ENCODE data around the gene POMC.
"Not testable (repeated sequence)": the region's sequence is repeated elsewhere in the genome, so short reads cannot be mapped to it uniquely, and the experiment has no call there.

The POMC gene

DNA sequence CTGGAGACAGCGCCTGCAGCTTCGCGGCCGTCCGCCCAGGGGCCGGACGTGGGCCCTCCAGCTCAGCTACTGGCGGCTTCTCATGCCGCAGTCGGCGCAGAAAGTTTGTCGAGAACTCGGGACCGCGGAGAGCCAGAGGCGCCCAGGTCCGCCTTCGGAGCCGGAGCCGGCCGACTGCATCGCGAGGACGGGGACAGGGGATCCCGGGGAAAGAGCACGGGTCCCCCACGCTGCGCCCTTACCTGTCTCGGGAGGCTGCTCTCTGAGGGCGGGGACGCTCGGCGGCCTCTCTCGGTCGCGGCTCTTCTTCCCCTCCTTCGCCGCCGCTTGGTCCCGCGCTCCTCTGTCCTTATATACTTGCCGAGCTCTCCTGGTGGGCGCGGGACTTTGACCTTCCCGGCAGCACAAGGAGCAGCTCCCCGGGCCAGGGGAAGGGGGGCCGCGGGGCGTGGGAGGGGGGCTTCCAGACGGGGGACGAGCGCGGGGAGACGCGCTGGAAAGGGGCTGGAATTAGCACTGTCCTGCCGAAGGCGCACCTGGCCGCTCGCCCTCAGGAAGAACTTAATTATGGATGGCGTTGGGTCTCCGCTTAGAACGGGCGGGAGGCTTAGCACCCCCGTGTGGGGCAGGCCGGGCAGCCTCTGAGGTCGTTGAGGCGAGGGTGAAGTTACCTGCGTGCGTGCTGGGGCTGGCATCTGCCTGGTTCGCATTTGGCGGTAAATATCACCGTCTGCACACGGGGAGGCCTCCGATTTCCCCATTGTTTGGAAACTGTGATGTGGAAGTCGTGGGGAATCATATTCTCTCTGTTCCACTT lies at the start of gene POMC:
Gene POMC, minus strand, starts transcription at position 325 of the 817 bp plus-strand sequence. CDS start 3,808 bp downstream, outside the sequence.
- peak; percentile 37 for DNase-seq (ENCODE audit: low spot score)

DNA sequence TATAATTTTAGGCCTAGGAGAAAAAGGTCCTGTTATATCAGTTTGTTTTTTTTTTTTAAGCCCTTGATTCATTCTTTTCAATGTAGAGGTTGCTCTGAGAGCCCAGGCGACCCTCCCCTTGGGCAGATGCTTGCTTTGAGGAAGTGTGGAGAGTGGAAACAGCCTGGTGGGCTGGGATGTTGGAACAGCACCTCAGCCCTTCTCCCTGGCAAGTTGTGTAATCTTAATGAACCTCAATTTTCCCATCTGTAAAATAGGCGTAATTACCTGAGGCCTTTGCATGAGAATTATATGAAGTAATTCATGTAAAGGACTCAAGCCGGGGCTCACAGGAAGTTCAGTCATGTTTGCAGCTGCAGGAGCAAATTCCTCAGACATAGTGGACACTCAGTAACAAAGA lies 49.7 kb upstream of the POMC start:
- DNase-seq (ENCODE audit: low spot score) = no peak

DNA sequence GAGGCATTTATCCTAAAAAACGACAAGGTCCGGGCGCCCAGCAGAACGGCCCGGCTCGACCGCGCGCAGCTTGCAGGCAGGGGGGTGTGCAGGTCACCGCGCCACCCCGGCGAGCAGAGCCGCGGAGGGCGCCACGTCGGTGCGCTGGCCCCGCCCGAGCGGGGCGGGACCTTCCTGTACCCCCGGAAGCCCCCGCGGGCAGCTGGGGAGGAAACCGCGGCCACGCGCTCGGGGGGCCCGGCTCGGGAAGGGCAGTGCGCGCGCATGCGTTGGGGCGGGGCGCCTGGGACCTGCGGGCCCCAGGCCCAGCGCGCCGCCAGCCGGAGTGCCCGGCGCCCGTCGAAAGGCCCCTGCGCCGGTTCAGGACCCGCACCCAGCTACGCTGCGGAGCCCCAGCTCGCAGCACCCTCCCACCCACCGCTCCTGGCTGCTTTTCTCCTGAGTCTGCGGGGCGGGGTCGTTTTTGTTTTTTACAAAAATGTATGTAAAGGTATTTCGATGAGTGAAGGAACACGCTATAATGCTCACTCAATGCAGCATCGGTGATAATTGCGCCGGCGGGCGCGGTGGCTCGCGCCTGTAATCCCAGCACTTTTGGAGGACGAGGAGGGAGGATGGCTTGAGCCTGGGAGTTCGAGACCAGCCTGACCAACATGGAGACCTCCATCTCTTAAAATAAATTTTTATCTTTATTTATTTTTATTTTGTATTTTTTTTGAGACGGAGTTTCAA lies 47.7 kb upstream of the POMC start:
- no peak for DNase-seq (ENCODE audit: low spot score)

DNA sequence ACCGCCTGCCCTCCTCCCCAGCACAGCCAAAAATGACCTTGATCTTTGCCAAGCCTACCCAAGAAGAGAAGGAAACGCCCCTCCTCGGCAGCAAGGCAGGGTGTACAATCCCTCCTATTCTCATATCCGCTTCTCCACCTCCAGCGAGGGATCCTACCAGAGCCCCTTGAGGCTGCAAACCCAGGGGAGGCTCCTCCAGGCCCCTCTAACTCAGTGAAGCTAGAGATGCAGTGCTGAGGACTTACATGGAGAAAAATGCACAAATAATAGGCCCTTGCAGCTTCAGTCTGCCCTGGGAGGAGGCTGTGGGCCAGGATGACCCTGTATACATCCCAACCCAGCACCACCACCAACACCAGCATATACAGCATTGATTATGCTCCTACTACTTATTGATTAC lies 46.9 kb upstream of the POMC start:
- no peak for DNase-seq (ENCODE audit: low spot score)

DNA sequence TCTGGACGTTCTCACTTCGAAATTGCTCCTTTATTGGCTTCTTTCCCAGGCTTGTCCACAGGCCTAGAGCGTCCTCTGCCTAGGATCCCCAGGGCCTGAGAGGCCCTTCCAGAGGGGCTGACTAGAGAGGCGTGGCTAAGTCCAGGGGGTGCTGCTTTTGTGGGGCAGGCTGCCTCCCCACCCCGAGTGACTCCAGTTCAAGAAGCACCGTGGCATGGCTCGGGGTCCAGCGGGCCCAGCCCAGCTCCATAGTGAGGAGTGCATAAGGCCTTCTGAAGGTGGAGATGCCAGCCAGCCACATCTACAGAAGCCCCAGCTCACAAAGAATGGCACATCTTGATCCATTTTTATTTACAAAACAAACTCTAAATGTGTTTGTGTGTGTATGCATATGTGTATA lies 44.8 kb upstream of the POMC start:
- DNase-seq (ENCODE audit: low spot score) = no peak

DNA sequence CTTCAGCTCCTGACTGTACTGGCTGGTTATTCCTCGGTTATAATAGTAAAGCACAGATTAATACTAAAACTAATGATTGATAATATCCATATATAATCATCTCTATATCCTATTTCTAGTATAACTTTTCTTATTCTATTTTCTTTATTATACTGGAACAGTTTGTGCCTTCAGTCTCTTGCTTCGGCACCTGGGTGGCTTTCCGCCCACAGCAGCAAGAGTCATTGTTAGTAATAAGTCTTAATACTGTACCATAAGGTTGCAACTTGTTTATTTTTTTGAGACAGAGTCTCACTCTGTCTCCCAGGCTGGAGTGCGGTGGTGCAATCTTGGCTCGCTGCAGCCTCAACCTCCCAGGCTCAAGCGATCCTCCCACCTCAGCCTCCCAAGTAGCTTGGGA lies 42.5 kb upstream of the POMC start:
- DNase-seq (ENCODE audit: low spot score) = not testable (repeated sequence)

DNA sequence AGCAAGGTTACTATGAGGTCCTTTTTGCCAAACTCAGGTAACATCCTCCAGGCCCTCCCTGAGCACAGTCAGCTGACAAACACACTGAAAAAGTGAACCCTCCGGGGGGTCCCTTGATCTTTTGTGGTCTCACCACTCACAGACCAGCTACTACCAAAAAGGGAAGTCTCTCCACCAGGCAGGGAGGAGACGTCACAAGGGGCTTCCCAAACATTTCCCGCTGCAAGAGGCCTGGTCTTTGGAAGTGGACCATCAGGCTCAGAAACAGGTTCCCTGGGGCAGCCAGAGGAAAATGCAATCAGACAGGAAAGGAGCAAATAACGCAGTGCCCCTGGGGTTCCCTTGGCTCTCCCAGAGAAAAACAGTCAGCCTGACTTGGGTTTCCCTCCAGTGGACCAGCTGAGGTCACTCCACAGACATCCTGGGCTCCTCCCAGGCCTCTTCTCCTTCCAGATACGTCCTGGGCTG lies 38.7 kb upstream of the POMC start:
- DNase-seq (ENCODE audit: low spot score) = no peak

DNA sequence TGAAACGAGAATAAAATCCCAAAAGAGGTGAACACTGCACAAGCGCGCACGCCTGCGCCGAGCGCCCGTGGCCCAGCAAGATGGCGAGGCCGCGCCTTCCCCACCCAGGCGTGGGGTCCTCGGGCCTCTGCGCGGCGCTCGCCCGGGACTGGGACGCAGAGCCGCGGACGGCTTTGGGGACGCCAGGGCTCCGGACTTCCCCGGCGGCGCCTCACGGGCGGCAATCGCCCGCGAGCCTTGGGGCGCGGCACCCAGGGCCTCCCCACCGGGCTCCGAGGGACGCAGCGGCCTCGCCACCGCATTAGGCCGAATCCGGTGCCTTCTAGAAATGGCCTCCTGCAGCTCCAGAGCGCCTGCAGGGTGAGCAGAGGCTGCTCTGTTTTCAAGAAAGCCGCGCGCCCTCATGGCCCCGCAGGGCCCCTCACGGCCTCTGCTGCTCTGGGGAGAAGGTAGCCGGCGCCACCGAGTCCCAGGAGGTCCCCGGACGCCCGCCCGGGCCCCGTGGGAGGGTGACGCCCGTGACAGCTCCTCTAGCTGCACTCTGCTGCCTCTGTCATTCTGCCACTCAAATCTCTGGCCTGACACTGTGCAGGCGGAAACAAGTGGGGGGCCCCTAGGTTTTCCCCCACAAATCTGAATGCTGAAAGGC lies 35.9 kb upstream of the POMC start:
- peak; percentile 36 for DNase-seq (ENCODE audit: low spot score)

DNA sequence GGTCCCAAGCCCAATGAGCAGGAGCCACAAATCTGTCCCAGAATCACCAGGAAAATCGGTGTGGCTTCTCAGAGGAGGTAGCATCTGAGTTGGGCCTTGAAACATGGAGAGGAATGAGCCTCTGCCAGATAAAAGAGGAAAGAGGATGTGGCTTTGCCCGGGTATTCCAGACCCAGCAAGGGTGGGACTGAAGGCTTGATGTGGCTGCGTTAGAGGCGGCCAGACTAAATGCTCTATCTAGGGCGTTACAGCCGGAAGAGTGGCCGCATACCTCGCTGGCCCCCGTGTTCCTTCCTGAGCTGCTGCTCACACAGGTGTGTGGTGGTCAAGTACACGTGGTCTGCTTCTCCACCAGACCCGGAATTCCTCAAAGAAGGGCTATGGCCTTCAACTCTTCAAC lies 33.9 kb upstream of the POMC start:
- DNase-seq (ENCODE audit: low spot score) = no peak

DNA sequence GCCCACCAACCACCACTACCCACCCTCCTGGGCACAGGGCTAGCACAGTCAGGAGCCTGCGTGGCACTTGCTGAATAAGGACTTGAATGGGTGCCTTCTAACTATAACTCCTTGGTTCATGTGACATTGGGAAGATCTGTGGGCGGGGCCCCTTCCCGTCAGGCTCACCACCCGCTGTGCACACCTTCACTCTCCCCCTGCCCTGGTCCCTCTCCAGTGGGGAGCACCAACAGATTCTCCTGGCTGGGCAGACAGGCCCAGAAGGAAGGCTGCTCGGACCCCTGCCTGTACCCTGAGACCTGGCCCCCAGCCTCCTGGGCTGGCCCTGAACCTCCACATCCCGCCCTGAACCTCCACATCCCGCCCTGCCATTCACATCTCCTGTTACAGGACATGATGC lies 33.4 kb upstream of the POMC start:
- no peak for DNase-seq (ENCODE audit: low spot score)

DNA sequence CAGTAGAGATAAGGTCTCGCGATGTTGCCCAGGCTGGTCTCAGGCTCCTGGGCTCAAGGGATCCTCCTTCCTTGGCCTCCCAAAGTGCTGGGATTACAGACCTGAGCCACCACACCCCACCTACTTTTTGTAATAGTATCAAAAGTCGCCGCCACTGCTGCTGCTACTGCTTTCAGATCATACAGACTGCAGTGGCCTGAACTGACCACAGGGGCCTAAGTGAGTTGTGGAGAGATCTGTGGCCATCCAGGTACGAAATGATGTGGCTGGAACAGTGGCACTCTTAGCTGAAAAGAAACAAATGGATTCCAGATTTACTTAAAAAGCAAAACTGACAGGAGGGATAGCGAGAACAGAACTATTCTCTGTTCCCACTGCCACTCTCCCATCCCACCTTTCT lies 32.9 kb upstream of the POMC start:
- peak; percentile 49 for DNase-seq (ENCODE audit: low spot score)

DNA sequence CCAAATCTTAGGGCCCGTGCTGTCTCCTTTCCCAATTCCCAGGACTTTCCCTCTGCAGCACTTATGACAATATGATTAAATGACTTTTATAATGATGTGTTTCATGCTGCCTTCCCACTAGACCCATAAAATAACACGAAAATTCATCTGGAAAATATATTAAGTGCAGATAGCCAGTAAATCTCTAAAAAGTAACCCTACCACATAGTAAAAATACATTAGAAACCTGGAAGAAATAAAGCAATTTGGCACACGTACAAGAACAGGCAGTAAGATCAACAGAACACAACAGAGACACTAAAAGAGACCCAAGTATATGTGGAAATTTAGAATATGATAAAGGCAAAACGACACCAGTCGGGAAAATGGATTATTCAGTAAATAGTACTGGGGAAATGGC lies 30.2 kb upstream of the POMC start:
- no peak for DNase-seq (ENCODE audit: low spot score)

DNA sequence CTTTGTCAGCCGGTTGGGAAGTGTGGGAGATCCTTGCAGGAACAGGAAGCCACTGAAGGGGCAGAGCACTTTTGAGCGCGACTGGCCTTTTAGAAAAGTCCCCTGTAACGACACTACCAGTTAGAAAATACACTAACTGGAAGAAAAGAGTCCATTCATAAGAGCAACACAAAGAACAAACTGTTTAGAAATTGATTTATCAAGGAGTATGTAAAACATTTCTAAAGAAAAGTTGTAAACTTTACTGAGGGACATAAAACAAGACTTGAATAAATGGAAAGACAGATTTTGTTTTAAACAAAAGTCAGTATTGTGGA lies 29.8 kb upstream of the POMC start:
- no peak for DNase-seq (ENCODE audit: low spot score)

DNA sequence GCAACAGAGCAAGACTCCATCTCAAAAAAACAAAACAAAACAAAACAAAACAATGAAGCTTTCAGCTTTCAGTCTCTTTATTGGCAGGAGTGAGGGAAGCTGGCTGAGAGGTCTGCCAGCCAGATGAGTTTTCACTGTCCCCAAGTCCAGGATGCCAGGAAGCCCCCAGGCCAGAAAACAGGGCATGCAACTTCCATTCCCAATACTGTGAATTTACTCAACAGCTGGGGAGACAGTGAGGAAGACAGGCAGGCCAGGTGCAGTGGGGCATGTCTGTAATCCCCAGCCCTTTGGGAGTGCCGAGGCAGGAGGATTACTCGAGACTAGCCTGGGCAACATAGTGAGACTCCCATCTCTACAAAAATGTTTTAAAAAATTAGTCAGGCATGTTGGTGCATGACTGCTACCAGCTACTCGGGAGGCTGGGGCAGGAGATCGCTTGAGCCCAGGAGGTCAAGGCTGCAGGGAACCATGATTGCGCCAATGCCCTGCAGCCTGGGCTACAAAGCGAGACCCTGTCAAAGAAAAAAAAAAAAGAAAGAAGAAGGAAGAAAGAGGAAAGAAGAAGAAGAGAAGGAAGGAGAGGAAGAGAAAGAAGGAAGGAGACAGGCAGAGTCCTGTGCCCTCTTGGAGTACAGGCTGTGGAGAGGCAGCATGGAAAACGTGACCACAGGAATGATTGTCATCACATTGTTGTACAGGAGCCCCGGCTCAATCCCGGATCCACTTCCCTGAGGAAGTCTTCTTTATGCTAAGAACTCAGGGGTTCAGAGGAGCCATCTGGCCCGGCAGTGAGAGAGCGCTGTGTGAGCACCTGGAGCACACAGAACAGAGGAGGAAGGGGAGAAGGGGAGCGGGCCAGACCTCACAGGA lies 29.2 kb upstream of the POMC start:
- DNase-seq (ENCODE audit: low spot score) = no peak

DNA sequence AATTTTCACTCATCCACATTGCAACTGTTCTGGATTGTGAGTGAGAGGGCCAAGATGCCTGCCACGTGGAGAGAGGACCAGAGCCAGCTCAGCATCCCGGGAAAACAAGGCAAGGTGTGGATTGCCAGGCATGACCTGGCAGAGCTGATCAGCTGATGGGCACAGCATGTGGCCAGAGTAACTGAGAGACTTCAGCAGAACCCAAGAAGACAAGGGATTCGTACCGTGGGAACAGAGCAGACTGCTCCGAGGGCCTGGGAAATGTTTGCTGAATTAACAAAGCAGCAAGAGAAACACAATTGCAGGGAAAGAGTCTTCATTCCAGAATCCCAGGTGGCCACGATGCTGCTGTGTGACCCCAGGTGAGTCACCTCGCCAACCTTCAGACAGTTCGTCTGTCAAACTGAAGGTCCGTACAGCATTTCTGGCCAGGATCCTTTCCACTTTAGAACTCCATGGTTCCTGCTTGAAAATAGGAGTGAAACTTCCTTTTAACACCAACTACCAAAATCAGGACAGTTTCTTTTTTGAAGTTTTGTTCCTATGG lies 26.3 kb upstream of the POMC start:
- DNase-seq (ENCODE audit: low spot score) = no peak

DNA sequence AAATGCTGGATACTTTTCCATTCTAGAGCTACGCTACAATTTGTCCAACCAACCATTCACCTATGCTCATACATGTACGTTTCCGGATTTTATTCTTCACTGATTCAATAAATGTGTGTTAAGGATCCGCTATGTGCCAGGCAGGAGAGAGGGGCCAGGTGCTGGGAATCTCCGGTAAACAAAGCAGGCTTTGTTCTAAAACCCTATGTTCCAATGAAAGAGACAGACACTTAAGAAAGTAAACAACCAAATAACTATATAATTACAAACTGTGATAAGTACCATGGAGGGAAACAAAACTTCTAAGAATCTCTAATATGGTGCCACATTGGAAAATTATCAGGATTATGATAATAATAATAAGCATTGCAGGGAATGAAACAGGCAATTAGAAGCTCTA lies 22.2 kb upstream of the POMC start:
- no peak for DNase-seq (ENCODE audit: low spot score)

DNA sequence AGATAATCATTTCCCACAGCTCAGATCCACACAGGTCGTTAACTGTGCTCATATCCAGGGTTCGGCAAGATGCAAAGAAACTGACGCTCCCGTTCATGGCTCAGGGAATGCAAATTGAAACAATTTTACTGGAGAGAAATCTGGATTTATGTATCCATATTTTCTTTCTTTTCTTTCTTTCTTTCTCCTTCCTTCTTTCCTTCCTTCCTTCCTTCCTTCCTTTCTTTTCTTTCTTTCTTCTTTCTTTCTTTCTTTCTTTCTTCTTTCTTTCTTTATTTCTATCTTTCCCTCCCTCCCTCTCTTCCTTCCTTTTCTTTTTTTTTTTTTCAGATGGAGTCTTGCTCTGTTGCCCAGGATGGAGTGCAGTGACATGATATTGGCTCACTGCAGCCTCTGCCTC lies 20.0 kb upstream of the POMC start:
- DNase-seq (ENCODE audit: low spot score) = no peak

DNA sequence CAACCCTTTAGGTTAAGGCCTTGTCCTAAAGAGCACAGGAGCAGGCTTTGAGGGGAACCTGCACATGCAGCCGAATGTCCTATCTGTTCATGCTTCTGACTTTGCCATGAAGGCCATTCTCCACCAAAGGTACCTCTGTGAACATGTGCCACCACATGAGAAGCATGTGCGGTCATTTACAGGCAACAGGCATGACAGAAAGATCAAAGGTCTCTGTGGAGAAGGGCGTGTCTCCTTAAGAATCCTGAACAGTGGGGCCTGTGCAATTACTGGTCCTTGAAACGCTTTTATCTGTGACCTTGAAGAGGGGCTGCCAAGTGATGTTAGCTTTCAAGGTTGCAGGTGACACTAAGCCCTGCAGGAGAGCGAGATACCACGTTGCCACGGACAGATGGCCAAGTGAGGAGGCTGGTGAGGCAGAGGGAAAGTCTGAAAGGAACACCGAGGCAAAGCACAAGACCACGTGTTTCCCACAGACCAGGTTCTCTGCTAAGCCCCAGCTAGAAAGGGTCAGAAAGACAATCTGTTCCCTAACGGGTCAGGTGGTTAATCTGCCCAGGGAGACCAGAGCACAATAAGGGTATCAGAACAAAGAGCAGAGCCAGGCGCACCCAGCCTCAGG lies 19.5 kb upstream of the POMC start:
- DNase-seq (ENCODE audit: low spot score) = no peak

DNA sequence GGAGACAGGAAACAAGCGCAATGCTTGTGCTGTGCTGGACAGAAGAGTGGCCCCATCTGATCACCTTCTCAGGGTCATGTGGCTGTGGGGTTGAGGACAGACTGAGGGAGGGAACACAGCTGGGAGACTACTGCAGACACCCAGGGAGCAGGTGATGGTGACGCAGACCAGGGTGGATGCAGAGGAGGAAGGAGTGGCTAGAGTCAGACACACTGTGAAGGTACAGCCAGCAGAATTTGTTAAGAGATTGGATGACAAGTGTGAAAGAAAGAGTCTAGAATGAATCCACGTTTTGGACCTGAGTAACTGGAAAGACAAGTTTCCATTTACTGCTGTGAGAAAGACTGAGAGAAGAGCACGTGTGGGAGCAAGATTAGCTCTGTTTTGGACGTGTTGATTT lies 15.9 kb upstream of the POMC start:
- DNase-seq (ENCODE audit: low spot score) = no peak

DNA sequence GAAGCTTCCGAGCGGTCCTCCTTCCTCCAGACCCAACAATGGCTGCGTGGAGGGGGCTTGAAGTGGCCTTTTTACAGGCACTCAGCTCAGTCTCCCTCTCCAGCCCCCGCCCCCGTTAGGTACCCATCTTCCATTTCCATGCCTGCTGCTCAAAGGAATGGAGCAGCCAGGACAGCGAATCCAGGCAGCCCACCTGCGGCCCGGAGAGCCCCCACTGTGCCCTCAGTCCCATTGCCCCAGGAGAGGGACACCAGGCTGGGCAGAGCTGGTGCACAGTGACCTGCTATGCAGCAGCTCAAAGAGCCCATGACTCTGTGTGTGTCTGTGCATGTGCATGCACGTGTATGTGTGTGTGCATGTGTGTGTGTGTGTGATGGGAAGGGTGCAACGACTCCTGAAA lies 10.6 kb upstream of the POMC start:
- no peak for DNase-seq (ENCODE audit: low spot score)

DNA sequence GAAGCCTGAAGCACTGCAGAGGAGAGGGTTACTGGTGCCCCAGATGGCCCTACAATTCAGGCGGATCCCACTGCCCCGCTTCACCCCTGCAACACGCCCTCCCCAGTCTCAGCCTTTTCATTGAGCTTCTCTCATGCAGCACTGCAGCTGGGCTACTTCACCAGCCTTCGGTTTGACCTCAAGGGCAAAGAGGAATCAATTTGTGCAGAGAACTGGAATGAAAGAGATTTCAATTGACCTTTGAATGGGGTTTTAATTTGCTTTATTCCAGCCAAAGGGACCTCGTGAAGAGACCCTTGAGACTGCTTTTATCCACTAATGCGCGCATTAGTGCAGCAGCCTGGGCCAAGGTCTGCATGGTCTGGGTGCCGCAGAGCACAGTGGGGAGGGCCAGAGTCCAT lies 8.8 kb upstream of the POMC start:
- DNase-seq (ENCODE audit: low spot score) = no peak
